D721Med (cell line): ENCODE data around the gene GSE1.

ENCODE experiments used
- DNase-seq: peaks from one replicate; pipeline ENCODE4 v3.0.0; 2011; ENCODE audit warnings: low spot score; ENCODE audit not compliant: insufficient read length
- FAIRE-seq: peaks from 2 replicates; lab custom pipeline; 2011; peaks lifted over from hg19 to GRCh38; lab: Jason Lieb, UNC
- TF ChIP-seq, protein P1 (sequence below): IDR thresholded peaks from 2 replicates; pipeline ENCODE4 v1.5.1; 2012; ENCODE audit warnings: mild to moderate bottlenecking, control low read depth; ENCODE audit not compliant: insufficient read depth; ENCODE audit errors: missing control alignments

Gene GSE1

DNA sequence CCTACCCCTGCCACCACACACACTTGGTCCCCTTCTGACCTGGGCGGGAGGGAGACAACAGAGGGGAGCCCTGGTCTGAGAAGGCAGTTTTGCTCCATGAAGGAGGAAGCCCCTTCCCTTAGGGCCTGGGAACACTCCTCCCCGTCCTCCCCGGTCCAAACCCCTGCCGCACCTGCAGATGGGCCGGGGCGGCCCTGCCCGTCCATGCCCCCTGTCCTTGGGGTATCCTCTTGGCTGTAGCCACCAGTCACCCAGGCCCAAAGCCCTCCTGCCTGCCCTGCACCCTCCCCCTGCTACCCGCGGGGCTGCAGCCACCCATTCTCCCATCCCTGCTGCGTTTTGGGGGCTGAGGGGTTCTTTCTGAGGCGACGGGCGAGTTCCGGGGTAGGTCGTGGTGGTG, 33.9 kb downstream of the GSE1 start:
- TF ChIP-seq, protein P1, sequence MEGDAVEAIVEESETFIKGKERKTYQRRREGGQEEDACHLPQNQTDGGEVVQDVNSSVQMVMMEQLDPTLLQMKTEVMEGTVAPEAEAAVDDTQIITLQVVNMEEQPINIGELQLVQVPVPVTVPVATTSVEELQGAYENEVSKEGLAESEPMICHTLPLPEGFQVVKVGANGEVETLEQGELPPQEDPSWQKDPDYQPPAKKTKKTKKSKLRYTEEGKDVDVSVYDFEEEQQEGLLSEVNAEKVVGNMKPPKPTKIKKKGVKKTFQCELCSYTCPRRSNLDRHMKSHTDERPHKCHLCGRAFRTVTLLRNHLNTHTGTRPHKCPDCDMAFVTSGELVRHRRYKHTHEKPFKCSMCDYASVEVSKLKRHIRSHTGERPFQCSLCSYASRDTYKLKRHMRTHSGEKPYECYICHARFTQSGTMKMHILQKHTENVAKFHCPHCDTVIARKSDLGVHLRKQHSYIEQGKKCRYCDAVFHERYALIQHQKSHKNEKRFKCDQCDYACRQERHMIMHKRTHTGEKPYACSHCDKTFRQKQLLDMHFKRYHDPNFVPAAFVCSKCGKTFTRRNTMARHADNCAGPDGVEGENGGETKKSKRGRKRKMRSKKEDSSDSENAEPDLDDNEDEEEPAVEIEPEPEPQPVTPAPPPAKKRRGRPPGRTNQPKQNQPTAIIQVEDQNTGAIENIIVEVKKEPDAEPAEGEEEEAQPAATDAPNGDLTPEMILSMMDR = no peak
- no peak for FAIRE-seq

DNA sequence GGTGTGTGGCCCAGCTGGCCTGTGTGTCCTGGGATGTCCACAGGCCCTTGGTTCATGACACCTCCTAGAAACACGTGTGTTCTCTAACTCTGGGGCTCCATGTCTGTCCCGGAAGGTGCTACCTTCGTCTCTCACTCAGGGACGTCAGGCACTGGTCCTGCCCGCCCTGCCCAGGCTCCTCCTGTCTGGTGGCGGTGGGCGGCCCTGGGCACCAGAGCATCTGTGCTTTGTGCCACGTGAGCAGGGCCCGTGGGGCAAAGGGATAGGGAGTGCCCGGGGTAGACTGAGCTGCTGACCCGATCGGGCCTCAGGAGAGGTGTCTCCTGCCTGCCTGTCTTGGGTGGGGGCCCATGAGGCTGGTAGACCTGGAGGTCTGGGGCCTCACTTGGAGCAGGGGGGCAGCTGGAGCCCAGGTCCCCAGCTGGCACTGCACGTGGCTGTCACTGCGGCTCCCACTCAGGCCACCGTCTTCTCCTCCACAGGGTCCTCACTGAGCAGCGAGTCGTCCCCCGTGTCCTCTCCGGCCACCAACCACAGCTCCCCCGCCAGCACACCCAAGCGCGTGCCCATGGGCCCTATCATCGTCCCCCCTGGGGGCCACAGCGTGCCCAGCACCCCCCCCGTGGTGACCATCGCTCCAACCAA, 35.1 kb downstream of the GSE1 start:
- no peak for FAIRE-seq
- no peak for DNase-seq
- TF ChIP-seq, protein P1 = no peak

More for the DNA sequence above, 33.9 kb downstream of the GSE1 start:
- DNase-seq = no peak

DNA sequence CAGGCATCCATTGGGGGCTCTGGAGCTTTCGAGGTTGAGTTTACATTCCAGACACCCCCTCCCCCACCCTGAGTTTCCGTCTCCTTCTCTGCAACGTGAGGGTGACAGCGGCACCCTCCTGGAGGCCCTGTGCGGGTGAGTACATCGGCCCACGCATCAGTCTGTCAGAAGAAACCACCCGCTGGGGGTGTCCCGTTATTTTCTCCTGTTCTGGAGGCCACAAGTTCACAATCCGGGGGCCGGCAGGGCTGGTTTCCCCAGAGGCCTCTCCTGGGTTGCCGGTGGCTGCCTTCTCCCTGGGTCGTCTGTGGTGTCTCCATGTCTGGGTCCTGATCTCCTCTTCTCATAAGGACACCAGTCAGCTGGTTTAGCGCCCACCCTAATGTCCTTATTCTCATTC, 35.7 kb downstream of the GSE1 start:
- DNase-seq = no peak
- no peak for FAIRE-seq
- TF ChIP-seq, protein P1 = no peak

DNA sequence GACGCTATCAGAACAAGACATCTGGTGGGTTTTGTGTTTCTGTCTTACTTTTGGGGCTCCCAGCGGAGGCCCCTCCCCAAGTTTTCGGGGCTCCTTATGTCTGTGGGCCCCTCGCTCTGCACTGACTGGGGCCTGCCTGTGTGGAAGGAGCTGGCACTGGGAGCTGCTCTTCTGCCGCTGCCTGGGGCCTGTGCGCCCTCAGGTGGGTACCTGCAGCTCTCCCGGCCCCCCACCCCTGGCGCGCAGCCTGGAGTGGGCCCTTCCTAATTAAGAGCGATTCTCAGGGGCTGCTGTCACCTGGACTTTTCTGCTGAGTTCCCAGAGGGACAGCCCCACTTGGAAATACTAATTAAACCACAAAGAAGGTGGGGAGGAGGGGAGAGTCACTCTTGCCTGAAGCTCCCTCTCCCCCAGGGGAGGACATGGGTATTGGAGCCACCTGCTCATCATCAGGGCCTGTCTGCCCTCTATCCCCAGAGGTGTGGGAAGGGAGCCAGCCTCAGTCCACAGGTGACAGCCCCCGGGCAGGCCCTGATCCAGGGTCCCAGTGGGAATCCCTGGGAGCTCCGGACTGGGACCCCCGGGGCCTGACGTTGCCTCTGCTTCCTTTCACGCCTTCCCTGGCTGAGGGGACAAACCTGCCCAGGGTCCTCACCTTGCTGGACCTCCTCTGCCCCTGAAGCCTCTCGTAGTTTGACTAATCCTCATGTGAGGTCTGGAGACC, 36.5 kb downstream of the GSE1 start:
- TF ChIP-seq, protein P1 = no peak
- FAIRE-seq (no peak), DNase-seq (no peak)

DNA sequence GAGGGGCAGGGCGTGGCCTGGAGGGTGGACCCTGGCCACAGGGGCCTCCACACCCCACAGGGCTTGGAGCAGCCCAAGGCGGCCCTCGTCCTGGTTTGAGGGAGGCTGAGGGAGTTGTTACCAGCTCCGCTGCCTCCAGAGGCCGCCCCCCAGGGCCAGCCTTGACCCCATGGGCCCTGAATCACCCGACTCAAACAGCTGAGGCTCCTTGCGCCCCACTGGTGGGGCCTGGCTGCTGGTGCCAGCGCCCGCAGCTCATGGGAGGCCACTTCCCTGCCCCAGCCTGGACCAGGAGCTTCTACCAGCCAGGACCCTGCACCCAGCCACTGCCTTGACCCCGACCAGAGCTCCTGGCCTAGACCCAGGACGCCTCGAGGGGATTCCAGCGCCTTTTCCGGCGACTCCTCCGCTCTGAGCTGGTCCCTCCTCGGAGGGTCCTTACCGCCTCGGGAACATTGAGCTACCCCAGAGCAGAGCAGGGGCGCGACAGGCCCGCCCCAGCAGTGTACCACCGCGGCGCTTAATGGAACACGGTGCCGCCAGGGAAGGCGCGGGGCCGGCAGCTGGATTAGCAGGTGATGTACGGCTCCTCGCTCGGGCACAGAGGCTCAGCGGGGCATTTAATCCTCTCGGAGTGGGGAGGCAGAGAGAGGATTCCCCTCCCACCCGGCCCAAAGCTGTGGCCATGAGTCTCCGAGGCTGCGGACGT, 37.2 kb downstream of the GSE1 start:
- FAIRE-seq (no peak), DNase-seq (no peak)

DNA sequence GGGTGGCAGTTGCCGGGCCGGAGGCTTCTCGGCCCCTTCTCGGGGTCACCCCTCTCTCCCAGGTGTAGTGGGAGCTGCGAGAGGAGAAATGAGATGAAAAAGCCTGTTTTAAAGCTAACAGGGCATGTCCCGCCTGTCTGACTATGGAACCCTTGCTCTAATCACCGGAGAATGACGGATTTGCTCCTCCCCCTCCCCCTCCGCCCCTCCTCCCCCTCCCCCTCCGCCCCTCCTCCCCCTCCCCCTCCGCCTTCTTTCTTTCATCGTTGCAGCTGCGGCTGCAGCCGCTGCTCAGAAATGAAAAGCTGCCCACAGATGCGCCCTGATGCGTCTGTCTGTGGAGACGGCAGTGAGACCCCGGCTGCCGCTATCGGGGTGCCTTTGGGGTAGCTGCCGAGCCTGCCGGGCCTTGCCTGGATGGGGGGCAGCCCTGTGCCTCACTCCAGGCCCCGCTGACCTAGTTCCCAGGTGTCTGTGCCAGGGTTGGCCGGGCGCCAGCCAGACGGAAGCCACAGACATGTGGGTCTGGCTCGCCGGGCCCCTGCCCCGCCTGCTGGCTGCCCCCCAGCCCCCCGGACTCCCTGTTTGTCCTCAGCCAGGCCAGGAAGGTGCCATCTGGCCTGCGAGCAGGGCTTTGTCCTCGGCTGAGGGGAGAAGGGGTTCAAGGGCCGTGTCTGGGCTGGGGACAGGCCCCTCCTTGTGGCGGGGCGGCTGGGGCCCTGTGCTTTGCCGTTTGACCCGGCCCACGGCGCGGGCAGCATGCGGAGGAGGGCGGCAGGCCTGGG, 37.9 kb downstream of the GSE1 start:
- TF ChIP-seq, protein P1 = no peak
- DNase-seq (no peak), FAIRE-seq (no peak)

More for the DNA sequence above, 37.2 kb downstream of the GSE1 start:
- TF ChIP-seq, protein P1 = no peak
